NT2/D1 (cell line): ENCODE data around the gene FAM222B.

Source experiments
- SUZ12 ChIP-seq: IDR thresholded peaks from 2 replicates; pipeline ENCODE4 v1.6.1; 2011; ENCODE audit not compliant: insufficient read length, insufficient read depth; ENCODE audit errors: extremely low read depth
- YY1 ChIP-seq: IDR thresholded peaks from 2 replicates; pipeline ENCODE4 v1.6.1; 2011; ENCODE audit not compliant: insufficient read length, insufficient read depth
- ZNF274 ChIP-seq: IDR thresholded peaks from 2 replicates; pipeline ENCODE4 v1.6.1; 2011; ENCODE audit warnings: mild to moderate bottlenecking, low read depth, low read length

DNA sequence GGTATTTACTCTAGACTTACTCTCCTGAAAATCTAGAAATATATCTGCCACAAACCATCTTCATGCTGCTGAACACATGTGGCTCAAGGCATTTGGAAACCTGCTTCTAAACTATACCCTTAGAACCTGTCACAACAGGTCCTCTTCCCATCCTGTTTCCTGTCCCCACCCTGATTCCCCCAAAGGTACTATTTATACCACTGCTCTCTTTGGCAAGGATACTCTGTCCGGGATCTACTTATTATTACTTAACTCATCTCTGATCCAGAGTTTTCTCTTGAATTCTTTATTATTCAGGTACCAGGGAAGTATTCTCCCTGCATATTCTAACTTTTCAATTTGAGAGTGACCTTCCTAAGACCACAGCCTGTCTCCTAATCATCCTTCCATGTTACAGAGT, 65.4 kb downstream of the FAM222B start:
- TF ChIP-seq YY1, result no peak
- no peak for TF ChIP-seq SUZ12
- TF ChIP-seq ZNF274, result no peak
